ENCODE data around the gene NPIPA5.
"Not testable (repeated sequence)": the region's sequence is repeated elsewhere in the genome, so short reads cannot be mapped to it uniquely, and the experiment has no call there.

Gene NPIPA5

DNA sequence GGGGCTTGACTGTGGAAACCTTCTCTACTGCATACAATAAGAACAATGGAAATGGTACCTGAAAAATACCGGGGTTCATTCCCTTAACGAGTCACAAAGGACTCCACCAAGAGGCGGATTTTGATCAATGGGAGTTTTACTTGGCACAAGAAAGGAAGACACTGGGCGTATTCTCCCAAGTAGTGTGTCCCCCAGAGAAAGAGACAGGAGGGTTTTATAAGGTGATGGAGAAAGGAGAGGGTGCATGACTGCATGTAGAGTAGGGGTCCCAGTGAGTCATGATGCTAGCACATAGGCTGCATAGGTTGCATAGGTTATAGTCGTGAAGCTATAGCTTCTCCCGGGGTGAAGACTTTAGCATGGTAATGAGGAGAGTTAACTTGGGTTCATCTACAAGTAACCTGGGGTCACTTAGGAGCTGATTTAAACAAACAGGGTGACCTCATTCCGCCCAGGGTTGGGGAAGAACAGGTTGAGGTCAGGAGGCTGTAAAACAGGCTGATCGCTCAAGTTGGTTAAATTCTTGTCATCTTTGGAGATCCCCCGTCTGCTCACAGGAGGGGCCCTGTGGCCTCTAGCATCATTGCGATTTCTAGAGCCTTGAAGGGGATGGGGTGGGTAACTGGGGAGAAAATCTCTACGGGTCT, 19.0 kb upstream of the NPIPA5 start:
- no peak for TF ChIP-seq POLR2AphosphoS5 (IDR thresholded peaks at IDR 0.05; ENCODE audit: low read depth, low read length)
- no peak for TF ChIP-seq FOXP2 (optimal IDR thresholded peaks at IDR 0.05; ENCODE audit: borderline replicate concordance, extremely low read depth, extremely low read length, insufficient read depth)
- TF ChIP-seq REST (IDR thresholded peaks at IDR 0.05; ENCODE audit: insufficient read depth in 1 of 2, low read depth in 2 of 2, low read length in 2 of 2): no peak
- no peak for TF ChIP-seq TAF1 (IDR thresholded peaks at IDR 0.05; ENCODE audit: borderline replicate concordance, insufficient read depth, low read length)
- TF ChIP-seq SIN3A (IDR thresholded peaks at IDR 0.05; ENCODE audit: borderline replicate concordance, insufficient read depth, low read length): no peak

- not testable (repeated sequence) for TF ChIP-seq POLR2AphosphoS5 (IDR thresholded peaks at IDR 0.05; ENCODE audit: low read depth, low read length); TAF1 (IDR thresholded peaks at IDR 0.05; ENCODE audit: borderline replicate concordance, insufficient read depth, low read length); REST (IDR thresholded peaks at IDR 0.05; ENCODE audit: insufficient read depth in 1 of 2, low read depth in 2 of 2, low read length in 2 of 2)
These were observed 17.8 kb upstream of the NPIPA5 start, which contains the start of gene MPV17L for GRCh38 chr16:15395631-15396508. Gene MPV17L (plus strand): TSS chr16:15395754. CDS start chr16:15395898, 144 bp downstream.
